ENCODE measurements around the gene GLYR1.
"Not testable (repeated sequence)": the region's sequence is repeated elsewhere in the genome, so short reads cannot be mapped to it uniquely, and the experiment has no call there.

GLYR1 gene

DNA sequence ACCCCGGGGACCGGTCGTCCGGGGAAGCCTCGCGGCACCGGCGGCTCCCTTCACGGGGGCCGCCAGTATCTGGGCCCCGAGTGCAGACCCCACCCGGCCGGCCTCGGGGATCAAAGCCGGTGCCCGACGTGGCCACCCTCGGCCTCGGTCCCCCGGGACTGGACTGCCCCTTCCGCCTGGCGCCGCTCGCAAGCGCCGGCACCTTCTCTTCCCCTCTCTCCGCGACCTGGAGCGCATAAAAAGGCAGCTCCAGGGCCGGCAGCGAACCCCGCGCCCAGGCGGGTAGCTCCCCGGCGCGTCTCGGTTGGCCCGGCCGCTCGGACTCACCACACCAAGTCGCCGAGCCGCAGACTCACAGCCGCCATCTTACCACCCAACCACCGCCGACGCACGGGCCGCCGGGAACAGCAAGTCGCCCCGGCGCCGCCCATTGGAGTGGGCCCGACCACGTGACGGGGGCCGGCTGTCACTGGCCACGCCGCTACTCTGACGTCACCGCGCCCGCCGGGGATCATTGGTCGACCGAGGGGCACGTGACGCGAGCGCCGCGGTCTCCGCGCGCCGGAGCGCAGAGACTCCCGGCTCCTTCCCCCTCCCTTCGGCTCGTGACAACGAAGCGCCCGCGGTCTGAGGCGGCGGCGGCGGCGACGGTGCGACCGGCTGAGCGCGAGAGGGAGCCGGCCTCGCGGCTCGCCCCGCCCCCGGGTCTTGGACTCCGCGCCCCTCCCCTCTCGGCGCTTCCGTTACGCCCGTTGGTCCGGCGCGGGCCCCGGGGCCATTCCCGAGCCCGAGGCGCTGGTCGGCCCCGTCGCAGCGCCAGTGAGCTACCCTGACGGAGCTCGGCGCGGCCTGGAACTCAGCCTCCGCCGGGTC, at the start of gene GLYR1, which contains the start of gene UBN1:
Gene GLYR1 (minus strand): TSS at position 388 of the 873 bp plus-strand sequence. CDS start 23 bp downstream, at position 365.
Gene UBN1 (plus strand): TSS at position 581 of the 873 bp plus-strand sequence. CDS start 5,437 bp downstream, outside the sequence.
- peak; percentile 99 to 100 (median 99) for DNase-seq (ENCODE audit: low read depth in 3 of 3)

DNA sequence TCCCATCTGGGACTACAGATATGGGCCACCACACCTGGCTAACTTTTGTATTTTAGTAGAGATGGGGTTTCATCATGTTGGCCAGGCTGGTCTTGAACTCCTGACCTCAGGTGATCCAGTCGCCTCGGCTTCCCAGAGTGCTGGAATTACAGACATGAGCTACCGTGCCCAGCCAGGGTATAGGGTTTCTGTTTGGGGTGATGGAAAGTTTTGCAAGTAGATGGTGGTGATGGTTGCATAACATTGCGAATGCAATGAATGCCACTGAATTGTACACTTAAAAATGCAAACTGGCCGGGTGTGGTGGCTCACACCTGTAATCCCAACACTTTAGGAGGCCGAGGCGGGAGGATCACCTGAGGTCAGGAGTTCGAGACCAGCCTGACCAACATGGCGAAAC, 49.7 kb upstream of the GLYR1 start:
- not testable (repeated sequence) for DNase-seq (ENCODE audit: low read depth in 3 of 3)

- DNase-seq (ENCODE audit: low read depth in 3 of 3), result no peak
Observed at GRCh38 chr16:4895366-4895765, 48.3 kb upstream of the GLYR1 start.

GRCh38 chr16:4894276-4895150, 47.4 kb upstream of the GLYR1 start:
- DNase-seq (ENCODE audit: low read depth in 3 of 3), result no peak

DNA sequence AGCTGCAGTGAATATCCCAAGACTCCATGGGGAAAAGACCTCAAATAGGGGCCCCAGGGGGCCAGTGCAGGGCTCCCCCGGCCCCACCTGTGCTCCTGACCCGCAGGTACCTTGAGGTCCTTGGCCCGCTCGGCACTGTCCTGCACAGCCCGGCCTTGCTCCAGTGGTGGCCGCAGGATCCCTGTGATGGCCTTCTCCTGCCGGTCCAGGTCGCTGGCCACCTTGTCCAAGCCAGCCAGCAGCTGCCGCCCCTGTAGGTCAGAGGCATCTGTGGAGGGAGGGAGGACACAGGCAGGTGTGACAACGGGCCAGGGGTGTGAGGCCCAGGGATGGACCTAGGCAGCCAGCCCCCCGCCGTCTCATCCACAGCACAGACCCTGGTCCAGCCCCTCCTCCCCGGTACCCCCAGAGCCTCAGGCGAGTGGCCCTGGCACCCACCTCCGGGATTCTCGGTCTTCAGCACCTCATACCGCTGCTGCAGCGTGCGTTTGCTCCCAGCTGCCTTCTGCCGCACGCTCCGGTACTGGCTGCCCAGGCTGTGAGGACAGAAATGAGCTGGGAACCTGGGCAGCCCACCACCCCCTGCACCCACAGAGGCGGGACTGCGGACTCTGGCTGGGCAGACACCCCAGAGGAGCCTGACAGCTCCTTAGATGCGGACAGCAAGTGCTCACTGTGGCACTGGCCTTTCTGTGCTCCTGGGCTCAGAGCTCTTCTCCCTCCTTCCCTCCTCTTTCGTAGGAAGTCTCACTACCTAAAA, 46.2 kb upstream of the GLYR1 start:
- DNase-seq (ENCODE audit: low read depth in 3 of 3), result no peak

GRCh38 chr16:4892361-4893102, 45.4 kb upstream of the GLYR1 start:
- no peak for DNase-seq (ENCODE audit: low read depth in 3 of 3)

GRCh38 chr16:4891886-4892216, 44.8 kb upstream of the GLYR1 start:
- no peak for DNase-seq (ENCODE audit: low read depth in 3 of 3)

DNA sequence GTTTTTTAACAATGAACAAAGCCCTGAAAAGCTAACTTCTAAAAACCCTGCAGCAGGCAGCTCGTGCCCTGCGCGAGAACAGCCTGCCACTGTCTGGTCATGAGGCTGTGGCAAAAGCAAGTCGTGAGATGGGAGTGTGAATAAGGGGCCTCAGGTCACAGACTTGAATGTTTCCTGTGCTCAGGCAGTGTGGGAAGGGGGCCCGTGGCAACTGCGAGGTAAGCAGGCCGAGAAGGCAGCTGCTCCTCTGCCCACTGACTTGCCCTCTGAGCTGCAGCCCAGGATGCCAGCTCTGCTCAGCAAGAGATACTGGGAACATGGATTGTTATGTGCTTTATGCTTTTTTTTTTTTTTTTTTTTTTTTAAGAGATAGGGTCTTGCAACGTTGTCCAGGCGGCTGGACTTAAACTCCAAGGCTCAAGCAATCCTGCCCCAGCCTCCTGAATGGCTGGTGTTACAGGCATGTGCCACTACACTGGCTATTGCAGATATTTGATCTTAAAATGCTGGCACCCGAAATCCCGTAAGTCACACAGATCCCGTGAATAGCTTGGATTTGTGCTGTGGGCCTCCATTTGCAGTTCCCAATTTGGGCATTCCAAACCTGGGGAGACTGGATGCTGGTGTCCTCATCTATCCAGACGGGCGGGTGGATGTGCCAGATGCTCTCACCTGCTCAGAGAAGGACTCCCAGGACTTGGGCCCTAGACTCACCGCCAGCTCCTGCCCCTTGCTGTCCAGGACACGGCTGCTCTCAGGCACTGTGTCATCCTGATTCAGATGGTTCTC, 44.2 kb upstream of the GLYR1 start:
- no peak for DNase-seq (ENCODE audit: low read depth in 3 of 3)

DNA sequence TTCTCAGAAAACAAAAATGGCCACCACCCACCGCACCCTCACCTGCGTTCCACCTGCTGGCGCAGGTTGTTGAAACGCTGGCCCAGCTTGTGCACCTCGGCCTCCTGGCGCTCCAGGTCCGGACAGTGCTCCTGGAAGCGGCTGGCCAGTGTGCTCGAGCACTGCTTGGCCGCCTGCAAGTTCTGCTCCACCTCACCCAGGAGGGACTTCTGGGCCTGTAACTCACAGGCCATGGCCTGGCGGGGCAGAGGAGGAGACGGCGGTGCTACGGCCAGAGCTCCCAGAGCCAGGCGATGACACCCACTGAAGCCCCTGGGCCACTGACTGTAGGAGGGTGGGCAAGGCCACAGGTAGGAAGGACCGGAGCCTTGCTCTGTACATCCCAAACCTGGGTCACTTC, 43.6 kb upstream of the GLYR1 start:
- DNase-seq (ENCODE audit: low read depth in 3 of 3), result no peak

DNA sequence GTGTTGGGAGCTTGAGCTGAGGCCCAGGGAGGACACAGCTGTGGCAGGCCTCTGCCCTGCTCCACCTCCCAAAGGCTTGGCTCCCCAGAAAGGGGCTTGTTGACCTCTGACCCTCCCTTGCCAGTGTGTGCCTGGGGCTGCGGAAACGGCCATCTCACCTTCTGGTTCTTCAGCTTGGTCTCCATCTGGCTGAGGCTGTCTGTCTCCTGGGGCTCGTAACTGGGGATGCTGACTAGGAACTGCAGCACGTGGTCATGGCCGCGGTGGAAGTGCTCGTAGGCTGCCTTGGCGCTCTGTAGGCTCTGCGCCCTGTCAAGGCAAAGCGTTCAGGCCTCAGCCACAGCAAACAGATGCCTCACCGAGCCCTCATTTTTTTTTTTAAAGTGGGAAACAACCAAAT, 42.9 kb upstream of the GLYR1 start:
- DNase-seq (ENCODE audit: low read depth in 3 of 3), result no peak

DNA sequence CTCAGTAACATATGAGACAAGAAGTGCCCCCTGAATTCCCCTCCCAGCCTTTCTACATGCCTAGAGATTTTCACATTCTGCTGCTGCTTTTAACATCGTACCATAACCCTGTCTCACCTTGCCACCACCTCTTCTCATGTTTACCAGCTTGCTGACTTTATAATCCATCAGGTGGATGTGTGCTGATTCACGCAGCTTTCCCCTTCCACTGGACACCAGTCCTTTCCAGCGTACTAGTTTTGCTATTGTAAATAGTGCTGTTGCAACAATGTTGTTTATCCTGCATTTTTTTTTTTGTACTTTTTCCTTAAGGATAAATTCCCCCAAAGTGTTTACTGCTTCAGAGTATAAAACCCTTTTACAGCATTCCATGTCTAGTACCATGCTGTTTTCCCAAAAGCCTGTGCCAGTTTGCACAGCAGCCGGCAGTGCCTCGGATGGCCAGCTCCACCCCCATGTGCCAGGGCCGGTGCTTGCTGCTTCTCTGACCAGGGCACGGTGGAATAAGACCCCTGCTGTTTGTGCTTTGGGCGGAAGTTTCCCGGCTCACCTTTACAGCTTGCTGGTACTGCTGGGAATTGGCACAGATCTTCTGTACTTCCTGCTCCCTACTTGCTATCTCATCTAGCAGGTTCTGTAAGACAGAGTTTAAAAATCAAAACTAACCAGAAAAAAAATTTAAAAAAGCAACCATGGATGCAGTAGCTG, 41.5 kb upstream of the GLYR1 start:
- DNase-seq (ENCODE audit: low read depth in 3 of 3), result no peak

DNA sequence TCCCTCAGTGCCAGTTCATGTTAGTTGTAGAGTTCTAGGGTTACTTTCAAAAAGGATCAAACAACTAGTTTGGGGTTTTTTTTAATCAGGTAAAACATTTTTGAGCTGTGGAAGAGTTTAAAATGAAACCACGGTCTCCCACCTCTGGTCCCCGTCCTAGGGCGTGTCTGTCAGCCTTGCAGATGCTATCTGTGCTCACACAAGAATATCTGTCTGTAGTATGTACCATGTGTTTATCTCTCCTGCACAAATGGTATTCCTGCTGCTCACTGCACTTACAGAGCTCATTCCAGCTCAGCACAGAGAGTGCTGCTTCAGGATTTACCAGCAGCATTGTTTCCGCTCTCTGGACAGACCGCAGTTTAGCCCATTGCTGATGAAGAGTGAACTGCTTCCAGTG, 39.1 kb upstream of the GLYR1 start:
- DNase-seq (ENCODE audit: low read depth in 3 of 3), result no peak

DNA sequence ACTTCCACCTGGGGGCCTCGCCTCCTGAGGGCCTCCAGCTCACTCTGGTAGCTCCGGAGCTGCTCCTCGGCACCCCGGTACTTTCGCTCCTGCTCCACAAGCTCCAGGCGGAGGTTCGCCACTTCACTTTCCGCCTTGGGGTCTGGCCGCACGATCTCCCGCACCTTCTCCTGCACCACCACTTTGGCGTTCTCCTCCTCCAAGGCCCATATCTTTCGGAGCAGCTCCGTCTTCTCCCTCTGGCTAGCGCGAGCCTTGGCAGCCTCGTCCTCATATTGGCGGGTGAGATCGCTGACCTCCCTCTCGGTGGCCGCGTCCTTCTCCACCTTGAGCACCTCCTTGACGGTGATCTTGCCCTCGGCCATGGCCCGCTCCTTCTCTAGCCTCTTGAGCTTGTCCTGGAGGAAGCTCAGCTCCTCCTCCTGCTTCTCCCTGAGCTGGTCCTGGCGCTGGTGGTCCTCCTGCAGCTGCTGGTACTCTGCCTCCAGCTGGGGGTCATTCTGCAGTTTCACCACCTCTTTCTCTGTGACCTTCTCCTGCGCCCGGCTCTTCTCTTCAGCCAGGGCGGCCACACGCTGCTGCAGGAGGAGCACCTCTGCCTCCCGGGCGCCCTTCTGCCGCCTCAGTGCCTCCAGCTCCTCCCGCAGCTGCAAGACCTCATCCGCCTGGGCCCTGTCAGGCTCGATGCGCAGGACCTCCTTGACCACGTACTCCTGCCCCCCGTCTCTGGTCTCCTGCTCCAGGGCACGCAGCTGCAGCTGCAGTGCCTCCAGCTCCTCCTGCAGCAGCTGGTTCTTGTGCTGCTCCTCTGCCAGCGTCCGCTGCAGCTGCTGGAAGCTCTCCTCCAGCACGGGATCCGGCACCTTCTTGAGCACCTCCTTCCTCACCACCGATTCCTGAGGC, 38.1 kb upstream of the GLYR1 start:
- DNase-seq (ENCODE audit: low read depth in 3 of 3), result no peak

DNA sequence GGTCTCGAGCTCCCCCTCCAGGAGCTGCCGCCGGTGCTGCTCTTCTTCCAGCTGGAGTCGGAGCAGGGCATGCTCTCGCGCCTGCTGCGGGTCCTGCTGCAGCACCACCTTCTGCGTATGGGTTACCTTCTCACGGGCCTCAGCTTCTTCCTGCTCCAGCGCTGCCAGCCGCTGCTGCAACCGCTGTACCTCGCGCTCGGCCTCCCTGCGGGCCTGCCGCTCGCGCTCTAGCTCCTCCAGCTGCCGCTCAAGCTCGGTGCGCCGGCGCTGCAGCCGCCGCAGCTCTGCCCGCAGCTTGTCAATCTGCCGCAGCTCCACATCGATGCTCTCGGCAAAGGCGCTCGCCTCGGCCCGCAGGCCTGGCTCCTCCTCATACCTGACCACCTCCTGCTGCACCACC, 37.1 kb upstream of the GLYR1 start:
- DNase-seq (ENCODE audit: low read depth in 3 of 3), result no peak

- DNase-seq (ENCODE audit: low read depth in 3 of 3), result no peak
Observed at GRCh38 chr16:4883501-4883900, 36.4 kb upstream of the GLYR1 start.

GRCh38 chr16:4882633-4883285, 35.7 kb upstream of the GLYR1 start:
- no peak for DNase-seq (ENCODE audit: low read depth in 3 of 3)

DNA sequence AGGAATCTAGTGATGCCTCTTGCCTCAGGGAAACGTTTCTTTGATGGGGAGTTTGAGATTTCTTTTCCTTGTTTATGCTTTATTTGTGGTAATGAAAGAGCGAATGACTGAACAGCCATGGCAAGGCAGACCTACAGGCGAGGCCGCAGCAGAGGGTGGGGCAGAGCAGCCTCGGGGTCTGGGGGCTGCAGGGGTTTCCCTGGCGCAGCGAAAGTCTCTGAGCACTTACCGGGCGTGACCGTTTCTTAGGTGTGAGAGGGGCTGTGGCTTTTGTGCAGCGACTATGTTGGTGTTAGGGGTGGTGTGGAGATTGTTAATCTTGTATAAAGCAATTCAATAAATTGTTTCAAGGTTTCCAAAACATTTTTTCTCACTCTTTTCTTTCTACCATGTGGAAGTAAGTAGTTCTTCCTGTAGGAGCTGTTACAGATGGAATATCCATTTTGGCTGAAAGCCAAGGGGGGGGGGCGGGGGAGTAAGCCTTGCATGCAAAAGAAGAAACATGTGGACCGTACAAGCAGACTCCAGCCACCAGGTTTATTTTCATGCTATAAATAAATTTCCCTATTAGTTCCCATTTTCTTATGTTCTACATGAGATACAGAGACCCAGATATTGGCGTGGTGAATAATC, 35.0 kb upstream of the GLYR1 start:
- no peak for DNase-seq (ENCODE audit: low read depth in 3 of 3)

Data from stimulated activated CD4-positive, alpha-beta T cell treated with anti-CD3 and anti-CD28 coated beads, TNF-alpha, amount 100 ng/mL, for 4 hours (primary cell).